OCI-LY3 (cell line): ENCODE results near the gene RBPJ.

Experiments
- H2AFZ ChIP-seq: fragments of 200-600, 300-600 bp; shearing (Covaris generic); 2 replicates; pipeline ENCODE4 v1.6.0; 2014; ENCODE audit warnings: antibody characterized with exemption, low read depth, low read length
- H3K27ac ChIP-seq: fragments of 200-600, 300-600 bp; sonication (generic); 2 replicates; pipeline ENCODE4 v1.5.1; 2014; ENCODE audit warnings: mild to moderate bottlenecking, low read length, moderate library complexity, mixed read lengths
- H3K27me3 ChIP-seq: fragments of 200-600, 300-600 bp; sonication (generic); 2 replicates; pipeline ENCODE4 v1.6.1; 2014; ENCODE audit warnings: low read depth, low read length, mixed read lengths
- H3K36me3 ChIP-seq: fragments of 200-600, 300-600 bp; sonication (generic); replicated peaks from 2 replicates; pipeline ENCODE3; 2014; ENCODE audit warnings: low read depth, low read length, mixed read lengths
- H3K4me1 ChIP-seq: fragments of 300-600, 200-600 bp; sonication (generic); 2 replicates; pipeline ENCODE4 v1.6.1; 2014; ENCODE audit warnings: low read length, mixed read lengths
- H3K4me2 ChIP-seq: fragments of 200-600, 300-600 bp; sonication (generic); 2 replicates; pipeline ENCODE4 v1.6.1; 2014; ENCODE audit warnings: low read length, mixed read lengths
- H3K4me3 ChIP-seq: fragments of 300-600, 200-600 bp; sonication (generic); 2 replicates; pipeline ENCODE4 v1.5.1; 2014; ENCODE audit warnings: antibody characterized with exemption, mild to moderate bottlenecking, low read length, moderate library complexity
- H3K79me2 ChIP-seq: fragments of 300-600, 200-600 bp; shearing (Covaris generic); 2 replicates; pipeline ENCODE4 v1.6.1; 2014; ENCODE audit warnings: mild to moderate bottlenecking, low read length, mixed read lengths
- H3K9ac ChIP-seq: fragments of 300-600, 200-600 bp; shearing (Covaris generic); 2 replicates; pipeline ENCODE4 v1.6.0; 2014; ENCODE audit warnings: mild to moderate bottlenecking, low read length, moderate library complexity
- H3K9me3 ChIP-seq: fragments of 200-600, 300-600 bp; shearing (Covaris generic); 2 replicates; pipeline ENCODE4 v1.6.1; 2014; ENCODE audit warnings: low read length, mixed read lengths; ENCODE audit not compliant: insufficient read depth
- H4K20me1 ChIP-seq: fragments of 200-600, 300-600 bp; sonication (generic); 2 replicates; pipeline ENCODE4 v1.6.1; 2016; ENCODE audit warnings: low read length, mixed read lengths; ENCODE audit not compliant: insufficient read depth
- CTCF ChIP-seq: fragments of 200-600, 300-600 bp; sonication (generic); IDR thresholded peaks from 2 replicates; pipeline ENCODE4 v1.5.1; 2014; ENCODE audit warnings: antibody characterized with exemption, low read length, low read depth
- EZH2phosphoT487 ChIP-seq: fragments of 200-600 bp; shearing (Covaris generic); IDR thresholded peaks from 2 replicates; pipeline ENCODE4 v1.6.1; 2018; ENCODE audit warnings: antibody characterized with exemption, mixed run types, low read depth

The RBPJ gene

DNA sequence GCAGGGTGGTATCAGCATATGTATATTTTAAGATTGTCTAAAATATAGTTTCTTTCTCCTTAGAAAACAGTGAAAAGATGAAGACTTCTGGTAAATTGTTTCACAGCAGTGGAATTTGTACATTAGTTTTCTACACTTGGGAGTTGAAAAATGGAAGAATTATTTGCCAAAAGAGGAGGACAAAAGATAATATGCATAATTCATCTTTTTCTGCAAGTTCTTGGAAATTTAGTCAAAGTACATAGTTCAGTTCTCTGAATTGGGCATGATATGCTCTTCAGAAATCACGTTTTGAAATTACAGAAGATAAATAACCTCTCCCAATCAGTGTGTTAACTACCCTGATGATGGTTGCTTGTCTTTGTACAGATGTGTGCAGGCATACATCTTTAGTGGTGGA lies 47.0 kb downstream of the RBPJ start:
- TF ChIP-seq EZH2phosphoT487 (no peak), CTCF (no peak)
- Histone ChIP-seq H3K36me3 (peaks cover 28% of the 10 kb centered on the region), H3K4me1 (peaks cover 18% of the 10 kb centered on the region), H3K27ac (no peak overlapping the region), H3K79me2 (peaks cover 93% of the 10 kb centered on the region), H4K20me1 (peaks cover 96% of the 10 kb centered on the region), H3K9me3 (no peaks in the 10 kb centered on the region), H3K4me2 (no peak overlapping the region), H3K4me3 (no peak overlapping the region), H2AFZ (no peak overlapping the region), H3K9ac (no peak overlapping the region), H3K27me3 (no peaks in the 10 kb centered on the region)

DNA sequence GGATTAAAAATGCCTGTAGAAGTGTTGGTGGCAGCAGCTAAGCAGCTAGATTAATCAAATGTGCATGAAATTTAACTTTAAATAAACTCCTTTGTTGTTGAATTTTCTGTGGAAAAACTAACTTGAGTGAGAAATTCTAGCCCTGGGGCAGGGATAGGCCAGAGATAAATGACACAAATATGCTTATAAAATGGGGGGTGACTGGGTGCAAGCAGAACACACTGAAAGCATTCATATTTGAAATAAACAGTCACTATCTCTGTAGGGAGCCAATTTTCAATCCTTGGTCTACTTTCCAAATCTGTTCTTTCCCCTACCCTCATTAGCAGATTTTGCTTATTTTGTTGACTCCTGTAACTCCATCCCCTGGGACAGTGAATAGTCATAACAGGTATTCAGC lies 47.9 kb downstream of the RBPJ start:
- Histone ChIP-seq H3K27ac (no peak overlapping the region), H2AFZ (no peak overlapping the region), H4K20me1 (peaks cover 97% of the 10 kb centered on the region), H3K4me1 (peaks cover 24% of the 10 kb centered on the region), H3K4me2 (no peak overlapping the region), H3K79me2 (peaks cover 92% of the 10 kb centered on the region), H3K27me3 (no peaks in the 10 kb centered on the region), H3K4me3 (no peak overlapping the region), H3K36me3 (peaks cover 34% of the 10 kb centered on the region), H3K9ac (no peak overlapping the region), H3K9me3 (no peaks in the 10 kb centered on the region)
- TF ChIP-seq EZH2phosphoT487 (no peak), CTCF (no peak)

DNA sequence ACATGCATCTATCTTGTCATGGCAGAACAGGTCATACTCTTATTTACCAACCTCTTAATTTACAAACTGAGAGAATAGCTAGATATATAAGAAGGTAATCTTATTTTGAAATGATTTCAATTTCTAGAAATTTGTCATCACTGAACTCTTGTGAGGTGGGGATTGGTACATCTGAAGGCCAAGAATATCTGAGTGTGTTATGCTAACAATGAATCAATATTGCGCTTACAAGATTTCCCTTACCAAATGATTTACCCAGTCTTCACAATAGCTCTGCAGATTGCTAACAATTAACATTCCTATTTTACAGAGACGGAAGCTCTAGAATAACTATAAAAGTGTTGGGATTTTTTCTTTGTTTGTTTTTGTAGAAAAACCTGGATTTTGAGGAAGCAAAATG lies 48.3 kb downstream of the RBPJ start:
- H3K9ac ChIP-seq: no peak overlapping the region
- peaks cover 91% of the 10 kb centered on the region for H3K79me2 ChIP-seq
- peaks cover 24% of the 10 kb centered on the region for H3K4me1 ChIP-seq
- H3K27ac ChIP-seq: no peak overlapping the region
- no peaks in the 10 kb centered on the region for H3K27me3 ChIP-seq
- no peak overlapping the region for H3K4me3 ChIP-seq
- H3K9me3 ChIP-seq: no peaks in the 10 kb centered on the region
- H4K20me1 ChIP-seq: peaks cover 97% of the 10 kb centered on the region
- no peak for TF ChIP-seq EZH2phosphoT487
- TF ChIP-seq CTCF: no peak
- no peak overlapping the region for H2AFZ ChIP-seq
- no peak overlapping the region for H3K4me2 ChIP-seq
- H3K36me3 ChIP-seq: peaks cover 34% of the 10 kb centered on the region

DNA sequence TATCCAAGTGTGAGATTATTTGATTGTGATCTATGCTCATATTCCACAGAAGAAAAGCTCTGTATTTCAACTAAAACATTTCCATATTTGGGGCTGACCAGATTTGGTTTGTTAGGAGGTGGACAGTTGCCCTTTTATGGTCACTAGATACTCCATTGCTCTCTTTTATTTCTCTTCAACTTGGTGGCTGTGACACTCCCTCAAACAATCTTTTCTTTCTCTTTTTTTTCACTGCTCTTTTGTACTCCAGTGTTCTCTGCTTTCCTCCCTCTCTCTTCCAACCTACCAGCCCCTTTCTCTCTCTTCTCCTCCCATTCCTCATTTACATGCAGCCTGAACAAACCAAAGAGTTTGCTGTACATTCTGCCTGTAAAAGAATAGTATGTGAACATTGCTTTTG lies 48.8 kb downstream of the RBPJ start:
- Histone ChIP-seq H3K27ac (no peak overlapping the region), H2AFZ (no peak overlapping the region), H3K9ac (no peak overlapping the region), H3K4me2 (no peak overlapping the region), H4K20me1 (peaks cover 97% of the 10 kb centered on the region), H3K36me3 (peaks cover 34% of the 10 kb centered on the region), H3K79me2 (peaks cover 93% of the 10 kb centered on the region), H3K27me3 (no peaks in the 10 kb centered on the region), H3K4me1 (peaks cover 24% of the 10 kb centered on the region), H3K4me3 (no peak overlapping the region), H3K9me3 (no peaks in the 10 kb centered on the region)
- TF ChIP-seq EZH2phosphoT487: no peak
- TF ChIP-seq CTCF: no peak
